ENCODE measurements around the gene GINS2. TPM values are rescaled to one million over a fixed set of nuclear protein-coding genes. Genes with fewer than 3 reads are reported as not detected.

GINS2 gene
- total and polyA plus RNA-seq, 2 donors (not counting 3 experiments of a cell fraction or from before 2014, with no cell fraction given) = 10.4 to 24.1 TPM

DNA sequence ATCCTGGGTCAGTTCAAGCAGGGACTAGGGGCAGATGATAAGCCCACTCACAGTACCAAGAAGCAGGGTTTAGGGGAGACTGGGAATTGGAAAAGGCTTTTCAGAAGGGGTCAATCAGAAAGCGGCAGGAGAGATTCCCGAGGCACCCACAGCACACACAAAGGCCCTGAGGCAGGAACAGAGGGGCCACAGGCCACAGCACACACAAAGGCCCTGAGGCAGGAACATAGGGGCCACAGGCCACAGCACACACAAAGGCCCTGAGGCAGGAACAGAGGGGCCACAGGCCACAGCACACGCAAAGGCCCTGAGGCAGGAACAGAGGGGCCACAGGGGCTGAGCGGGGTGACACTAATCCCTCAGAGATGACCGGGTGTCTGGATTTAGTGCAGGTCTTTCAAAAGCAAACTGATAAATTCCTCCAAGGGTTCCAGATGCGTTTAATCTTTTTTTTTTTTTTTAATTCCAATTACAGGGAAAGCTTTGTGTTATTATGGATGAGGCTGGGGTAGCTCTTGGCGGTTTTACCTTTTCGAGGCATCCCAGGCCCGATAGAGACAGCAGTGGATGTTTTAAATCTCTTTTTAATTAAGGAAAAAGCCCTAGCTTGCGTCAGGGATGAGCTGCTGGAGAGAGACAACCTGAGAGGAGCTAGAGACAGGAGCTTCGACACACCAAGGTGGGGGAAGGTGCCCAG is 31.0 kb upstream of the GINS2 start:
- dilution Hi-C loops (cut with MboI; ENCODE audit: extremely low pct_ligation_motif_present, low sequenced_read_pairs) = no loop called here
- Histone ChIP-seq H3K79me2 (ENCODE audit: control insufficient read depth, insufficient read depth, low read length) (peaks cover 7% of the 10 kb centered on the region), H3K4me2 (ENCODE audit: insufficient read depth, low read length) (no peak overlapping the region), H2AFZ (ENCODE audit: low read depth, low read length) (no peak overlapping the region), H3K9me1 (replicated peaks; ENCODE audit: control insufficient read depth, extremely low read depth, insufficient read depth, low read length) (no peaks in the 10 kb centered on the region), H3K36me3 (ENCODE audit: control insufficient read depth in 2 of 2, extremely low read depth in 1 of 2, insufficient read depth in 2 of 2, low read length in 2 of 2) (no peaks in the 10 kb centered on the region), H3K9me3 (replicated peaks; ENCODE audit: control insufficient read depth, insufficient read depth, low read length) (no peaks in the 10 kb centered on the region), H3K4me3 (replicated peaks in 1 of 3; ENCODE audit: insufficient read depth in 1 of 3, low read depth in 1 of 3, low read length in 3 of 3) (no peak overlapping the region), H3K4me1 (ENCODE audit: control insufficient read depth, extremely low read depth, insufficient read depth, low read length) (peaks cover 25% of the 10 kb centered on the region), H3K9ac (replicated peaks; ENCODE audit: extremely low read depth, insufficient read depth, low read length) (no peak overlapping the region), H3K27ac (ENCODE audit: insufficient read depth, low read depth, low read length) (no peak overlapping the region), H4K20me1 (replicated peaks; ENCODE audit: control insufficient read depth, extremely low read depth, insufficient read depth, low read length) (no peaks in the 10 kb centered on the region), H3K27me3 (ENCODE audit: control insufficient read depth in 2 of 2, insufficient read depth in 2 of 2, low read length in 2 of 2) (no peaks in the 10 kb centered on the region)
- DNase-seq (ENCODE audit: low read depth, low spot score) = no peak
- ChIA-PET CTCF (interaction anchor here (0.8 to 8.1 kb wide), 5 partner anchors 18 to 103 kb away, joined by 3 to 119 read pairs (median 5); no protein-coding TSS in a partner anchor), POLR2A (no interaction called here)
- intact Hi-C loops (cut with micrococcal nuclease) = no loop called here
- TF ChIP-seq MYC (IDR thresholded peaks at IDR 0.05; ENCODE audit: low read depth, low read length) = no peak
- TF ChIP-seq POLR2A (IDR thresholded peaks at IDR 0.05; ENCODE audit: low read depth, low read length) = no peak
- TF ChIP-seq, protein P1, sequence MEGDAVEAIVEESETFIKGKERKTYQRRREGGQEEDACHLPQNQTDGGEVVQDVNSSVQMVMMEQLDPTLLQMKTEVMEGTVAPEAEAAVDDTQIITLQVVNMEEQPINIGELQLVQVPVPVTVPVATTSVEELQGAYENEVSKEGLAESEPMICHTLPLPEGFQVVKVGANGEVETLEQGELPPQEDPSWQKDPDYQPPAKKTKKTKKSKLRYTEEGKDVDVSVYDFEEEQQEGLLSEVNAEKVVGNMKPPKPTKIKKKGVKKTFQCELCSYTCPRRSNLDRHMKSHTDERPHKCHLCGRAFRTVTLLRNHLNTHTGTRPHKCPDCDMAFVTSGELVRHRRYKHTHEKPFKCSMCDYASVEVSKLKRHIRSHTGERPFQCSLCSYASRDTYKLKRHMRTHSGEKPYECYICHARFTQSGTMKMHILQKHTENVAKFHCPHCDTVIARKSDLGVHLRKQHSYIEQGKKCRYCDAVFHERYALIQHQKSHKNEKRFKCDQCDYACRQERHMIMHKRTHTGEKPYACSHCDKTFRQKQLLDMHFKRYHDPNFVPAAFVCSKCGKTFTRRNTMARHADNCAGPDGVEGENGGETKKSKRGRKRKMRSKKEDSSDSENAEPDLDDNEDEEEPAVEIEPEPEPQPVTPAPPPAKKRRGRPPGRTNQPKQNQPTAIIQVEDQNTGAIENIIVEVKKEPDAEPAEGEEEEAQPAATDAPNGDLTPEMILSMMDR (IDR thresholded peaks at IDR 0.05; ENCODE audit: extremely low read depth in 1 of 2, insufficient read depth in 1 of 2, low read depth in 1 of 2, low read length in 2 of 2) = no peak
- TF ChIP-seq, protein P2, sequence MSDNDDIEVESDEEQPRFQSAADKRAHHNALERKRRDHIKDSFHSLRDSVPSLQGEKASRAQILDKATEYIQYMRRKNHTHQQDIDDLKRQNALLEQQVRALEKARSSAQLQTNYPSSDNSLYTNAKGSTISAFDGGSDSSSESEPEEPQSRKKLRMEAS (IDR thresholded peaks at IDR 0.05; ENCODE audit: insufficient read depth, insufficient read length) = no peak
- TF ChIP-seq GATA2 (IDR thresholded peaks at IDR 0.05; ENCODE audit: insufficient read depth, insufficient read length, low read depth, low read length) = no peak
- no peak for TF ChIP-seq JUN (IDR thresholded peaks at IDR 0.05; ENCODE audit: borderline replicate concordance, insufficient read depth, insufficient read length, low read depth)
- TF ChIP-seq FOS (IDR thresholded peaks at IDR 0.05; ENCODE audit: borderline replicate concordance, insufficient read depth, low read length) = no peak
- no peak for TF ChIP-seq POLR2AphosphoS5 (IDR thresholded peaks at IDR 0.05; ENCODE audit: insufficient read depth, low read depth, low read length)
- no peak for TF ChIP-seq EZH2 (IDR thresholded peaks at IDR 0.05; ENCODE audit: borderline replicate concordance, low read depth, low read length, severe bottlenecking)
- no peak for FAIRE-seq
- BruUV-seq (replicated peaks) = no TSS peak

Data from endothelial cell of umbilical vein (primary cell).